ENCODE measurements around the gene NUP88.

DNA sequence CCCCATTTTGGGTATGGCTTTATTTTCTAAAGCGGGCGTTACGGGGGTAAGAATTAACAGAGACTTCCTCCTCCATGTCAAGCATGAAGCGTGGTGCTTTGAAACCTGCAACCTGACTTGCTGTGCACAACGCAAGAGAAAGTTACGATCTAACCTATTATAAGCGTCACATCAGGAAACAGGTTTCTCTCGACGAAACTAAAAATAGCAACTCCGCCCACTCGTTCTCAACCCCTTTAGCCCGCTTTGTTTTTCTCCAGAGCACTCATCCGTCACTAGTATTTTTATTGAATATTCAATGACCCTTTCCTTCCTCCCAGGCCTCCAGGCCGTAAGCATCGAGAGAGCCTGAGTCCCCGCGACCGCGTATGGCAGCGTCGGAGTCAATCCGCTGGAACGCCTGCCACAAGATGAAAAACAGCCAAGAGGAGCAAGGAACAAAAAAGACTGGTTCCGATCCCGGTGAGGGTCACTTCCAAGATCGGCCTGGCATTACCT, 555 bp downstream of the NUP88 start:
- TF ChIP-seq POLR2A (IDR thresholded peaks at IDR 0.05; ENCODE audit: low read length) (no peak), GATA1 (IDR thresholded peaks at IDR 0.05; ENCODE audit: low read depth, low read length) (no peak)

Data from erythroblast (primary cell).